WTC11 (cell line): ENCODE data around the gene ATP6V1G3. TPM values are rescaled to one million over a fixed set of nuclear protein-coding genes. Genes with fewer than 3 reads are reported as not detected.

Experiments
- ATAC-seq: fragments of 200-7000 bp; cut with Tn5 transposase; 2 replicates; pipeline ENCODE4 v1.10.0; 2021; ENCODE audit warnings: mild to moderate bottlenecking, moderate library complexity
- CTCF ChIA-PET: fragments of 300-600 bp; sonication (Branson Sonifier 250); formaldehyde crosslinking; loops from one replicate; lab custom pipeline; 2021; ENCODE audit warnings: antibody characterized with exemption; lab: Charles Lee
- POLR2A ChIA-PET: fragments of 350-600 bp; sonication (Branson Sonifier 250); formaldehyde crosslinking; loops from one replicate; lab custom pipeline; 2021; ENCODE audit warnings: antibody characterized with exemption; lab: Charles Lee
- DNase-seq: peaks from one replicate; pipeline ENCODE4 v3.0.0; 2021; ENCODE audit warnings: low spot score
- H3K27ac Mint-ChIP-seq: 2 replicates; pipeline ENCODE4 v1.8.0; 2021; ENCODE audit warnings: mixed read lengths
- H3K27me3 Mint-ChIP-seq: 2 replicates; pipeline ENCODE4 v1.8.0; 2021; ENCODE audit warnings: low read depth, mild to moderate bottlenecking, moderate library complexity, mixed read lengths
- H3K36me3 Mint-ChIP-seq: 2 replicates; pipeline ENCODE4 v1.8.0; 2021; ENCODE audit warnings: mixed read lengths
- H3K4me1 Mint-ChIP-seq: 2 replicates; pipeline ENCODE4 v1.8.0; 2022; ENCODE audit warnings: mixed read lengths
- H3K4me3 Mint-ChIP-seq: 2 replicates; pipeline ENCODE4 v1.8.0; 2021; ENCODE audit warnings: mild to moderate bottlenecking, moderate library complexity, mixed read lengths
- H3K9me3 Mint-ChIP-seq: 2 replicates; pipeline ENCODE4 v1.8.0; 2021; ENCODE audit warnings: mixed read lengths
- ATF1 ChIP-seq: sonication (generic); formaldehyde crosslinking; IDR thresholded peaks from 2 replicates; pipeline ENCODE4 v1.8.1; 2023; ENCODE audit warnings: mild to moderate bottlenecking, moderate library complexity, missing genetic modification reagents
- ATF2 ChIP-seq: sonication (generic); formaldehyde crosslinking; IDR thresholded peaks from 2 replicates; pipeline ENCODE4 v1.8.1; 2022; ENCODE audit warnings: low read depth, missing genetic modification reagents, borderline replicate concordance
- CBFB ChIP-seq: sonication (generic); formaldehyde crosslinking; IDR thresholded peaks from 2 replicates; pipeline ENCODE4 v1.8.1; 2022; ENCODE audit warnings: mild to moderate bottlenecking, low read depth, missing genetic modification reagents
- CDX4 ChIP-seq: fragments of 250-450 bp; sonication (Bioruptor Pico); IDR thresholded peaks from 2 replicates; pipeline ENCODE4 v1.9.0; 2021; ENCODE audit warnings: moderate library complexity, mild to moderate bottlenecking, inconsistent platforms, borderline replicate concordance
- CREM ChIP-seq: sonication (generic); formaldehyde crosslinking; IDR thresholded peaks from 2 replicates; pipeline ENCODE4 v1.8.1; 2022; ENCODE audit warnings: mild to moderate bottlenecking, missing genetic modification reagents, moderate library complexity
- CTCF ChIP-seq: fragments of 200-600 bp; IDR thresholded peaks from 2 replicates; pipeline ENCODE4 v1.8.0; 2022; ENCODE audit warnings: antibody characterized with exemption
- ESRRA ChIP-seq: sonication (generic); formaldehyde crosslinking; IDR thresholded peaks from 2 replicates; pipeline ENCODE4 v1.8.1; 2022; ENCODE audit warnings: mild to moderate bottlenecking, missing genetic modification reagents, borderline replicate concordance
- FOXJ3 ChIP-seq: sonication (generic); formaldehyde crosslinking; IDR thresholded peaks from 2 replicates; pipeline ENCODE4 v1.9.0; 2021; ENCODE audit warnings: missing genetic modification reagents, mild to moderate bottlenecking, borderline replicate concordance
- FOXK1 ChIP-seq: sonication (generic); formaldehyde crosslinking; IDR thresholded peaks from 2 replicates; pipeline ENCODE4 v1.8.0; 2022; ENCODE audit warnings: mild to moderate bottlenecking, moderate library complexity, missing genetic modification reagents
- FOXP1 ChIP-seq: sonication (generic); formaldehyde crosslinking; IDR thresholded peaks from 2 replicates; pipeline ENCODE4 v1.8.0; 2022; ENCODE audit warnings: missing genetic modification reagents, mild to moderate bottlenecking, moderate library complexity, borderline replicate concordance
- GABPB1 ChIP-seq: sonication (generic); formaldehyde crosslinking; IDR thresholded peaks from 2 replicates; pipeline ENCODE4 v1.8.1; 2023; ENCODE audit warnings: mild to moderate bottlenecking, missing genetic modification reagents
- IRF1 ChIP-seq: sonication (generic); formaldehyde crosslinking; IDR thresholded peaks from 2 replicates; pipeline ENCODE4 v1.8.0; 2023; ENCODE audit warnings: missing genetic modification reagents
- IRF2 ChIP-seq: sonication (generic); formaldehyde crosslinking; IDR thresholded peaks from 2 replicates; pipeline ENCODE4 v1.8.0; 2022; ENCODE audit warnings: low read depth, missing genetic modification reagents, borderline replicate concordance
- MAX ChIP-seq: sonication (generic); formaldehyde crosslinking; IDR thresholded peaks from 2 replicates; pipeline ENCODE4 v1.8.0; 2022; ENCODE audit warnings: mild to moderate bottlenecking, missing genetic modification reagents
- PREB ChIP-seq: sonication (generic); formaldehyde crosslinking; IDR thresholded peaks from 2 replicates; pipeline ENCODE4 v1.8.1; 2022; ENCODE audit warnings: mild to moderate bottlenecking, missing genetic modification reagents, moderate library complexity, borderline replicate concordance
- STAT6 ChIP-seq: sonication (generic); formaldehyde crosslinking; conservative IDR thresholded peaks from 2 replicates; pipeline ENCODE4 v1.8.1; 2023; ENCODE audit warnings: mild to moderate bottlenecking, low read depth, missing genetic modification reagents, moderate library complexity
- TEAD1 ChIP-seq: sonication (generic); formaldehyde crosslinking; IDR thresholded peaks from 2 replicates; pipeline ENCODE4 v1.8.0; 2022; ENCODE audit warnings: mild to moderate bottlenecking, missing genetic modification reagents
- ZMAT4 ChIP-seq: fragments of 250-450 bp; sonication (Bioruptor Pico); IDR thresholded peaks from 2 replicates; pipeline ENCODE4 v1.9.0; 2021; ENCODE audit warnings: mild to moderate bottlenecking
- ZNF121 ChIP-seq: sonication (generic); formaldehyde crosslinking; IDR thresholded peaks from 2 replicates; pipeline ENCODE4 v1.8.0; 2023; ENCODE audit warnings: missing genetic modification reagents
- ZNF416 ChIP-seq: fragments of 250-450 bp; sonication (Bioruptor Pico); IDR thresholded peaks from 2 replicates; pipeline ENCODE4 v1.9.0; 2021; ENCODE audit warnings: mild to moderate bottlenecking, inconsistent platforms
- ZNF512 ChIP-seq: sonication (generic); formaldehyde crosslinking; IDR thresholded peaks from 2 replicates; pipeline ENCODE4 v1.8.1; 2022; ENCODE audit warnings: missing genetic modification reagents, borderline replicate concordance
- ZNF671 ChIP-seq: fragments of 250-450 bp; sonication (Bioruptor Pico); IDR thresholded peaks from 2 replicates; pipeline ENCODE4 v1.8.0; 2021; ENCODE audit warnings: mild to moderate bottlenecking
- ZSCAN18 ChIP-seq: fragments of 250-450 bp; sonication (Bioruptor Pico); IDR thresholded peaks from 2 replicates; pipeline ENCODE4 v2.1.2; 2022; ENCODE audit warnings: mild to moderate bottlenecking, moderate library complexity
- total RNA-seq: library from RNA; stranded (reverse); gene quantifications from 3 replicates; pipeline ENCODE4 v1.2.3, GENCODE V29; 2021

ATP6V1G3 gene
- total RNA-seq, 1 experiment from 2014 or later, result not detected

GRCh38 chr1:198548890-198549289 is 8.4 kb upstream of the ATP6V1G3 start (continued):
- TF ChIP-seq ATF2, result no peak
- TF ChIP-seq CREM (CRISPR knock-in tag), result no peak
- TF ChIP-seq ESRRA, result no peak
- no peak for TF ChIP-seq CTCF
- TF ChIP-seq FOXP1 (CRISPR knock-in tag), result no peak
- TF ChIP-seq CDX4, result no peak

- Mint-ChIP-seq H3K4me1 (peaks cover 4% of the 10 kb centered on the region; the same call in 1 of the 2 replicates), H3K27ac (no peak overlapping the region), H3K4me3 (no peak overlapping the region), H3K36me3 (no peaks in the 10 kb centered on the region), H3K27me3 (no peaks in the 10 kb centered on the region), H3K9me3 (peaks cover 12% of the 10 kb centered on the region)
- ATAC-seq (no peak), DNase-seq (no peak)
- POLR2A ChIA-PET, result no interaction called here
- CTCF ChIA-PET, result no interaction called here
- no peak for TF ChIP-seq ZNF416 (CRISPR knock-in tag)
- no peak for TF ChIP-seq ZNF671 (CRISPR knock-in tag)
- TF ChIP-seq IRF2 (CRISPR knock-in tag), result no peak
- TF ChIP-seq ATF1 (CRISPR knock-in tag), result no peak
- TF ChIP-seq IRF1 (CRISPR knock-in tag), result no peak
- no peak for TF ChIP-seq ZSCAN18
- TF ChIP-seq FOXJ3, result no peak
- TF ChIP-seq CBFB (CRISPR knock-in tag), result no peak
- no peak for TF ChIP-seq GABPB1 (CRISPR knock-in tag)
- no peak for TF ChIP-seq PREB (CRISPR knock-in tag)
- no peak for TF ChIP-seq MAX (CRISPR knock-in tag)
- TF ChIP-seq ZNF512 (CRISPR knock-in tag), result no peak
- TF ChIP-seq ZMAT4 (CRISPR knock-in tag), result no peak
- no peak for TF ChIP-seq STAT6 (CRISPR knock-in tag)
- TF ChIP-seq CDX4, result no peak
- no peak for TF ChIP-seq FOXK1 (CRISPR knock-in tag)
- no peak for TF ChIP-seq ZNF121 (CRISPR knock-in tag)
- TF ChIP-seq TEAD1, result no peak
Observed at GRCh38 chr1:198545156-198545555, 4.7 kb upstream of the ATP6V1G3 start.
